HG03175 (cell line): Measurements from ENCODE around the gene GPR108.

ENCODE experiments used
- ATAC-seq: cut with Tn5 transposase; IDR thresholded peaks from one replicate; pipeline ENCODE4 v1.9.1; 2021; ENCODE audit warnings: mild to moderate bottlenecking, moderate library complexity; ENCODE audit not compliant: unreplicated experiment

Gene GPR108

DNA sequence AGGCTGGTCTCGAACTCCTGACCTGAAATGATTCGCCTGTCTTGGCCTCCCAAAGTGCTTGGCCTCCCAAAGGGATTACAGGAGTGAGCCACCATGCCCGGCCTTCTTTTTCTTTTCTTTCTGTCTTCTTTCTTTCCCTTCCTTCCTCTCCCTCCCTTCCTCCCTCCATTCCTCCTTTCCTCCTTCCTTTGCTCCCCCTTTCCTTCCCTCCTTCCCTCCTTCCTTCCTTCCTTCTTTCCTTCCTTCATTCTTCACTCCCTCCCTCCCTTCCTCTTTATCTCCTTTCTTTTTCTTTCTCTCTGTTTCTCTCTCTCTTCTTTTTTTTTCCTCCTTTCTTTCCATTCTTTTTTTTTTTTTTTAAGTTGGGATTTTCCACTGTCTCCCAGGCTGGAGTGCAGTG, 29.0 kb downstream of the GPR108 start:
- ATAC-seq: no peak

DNA sequence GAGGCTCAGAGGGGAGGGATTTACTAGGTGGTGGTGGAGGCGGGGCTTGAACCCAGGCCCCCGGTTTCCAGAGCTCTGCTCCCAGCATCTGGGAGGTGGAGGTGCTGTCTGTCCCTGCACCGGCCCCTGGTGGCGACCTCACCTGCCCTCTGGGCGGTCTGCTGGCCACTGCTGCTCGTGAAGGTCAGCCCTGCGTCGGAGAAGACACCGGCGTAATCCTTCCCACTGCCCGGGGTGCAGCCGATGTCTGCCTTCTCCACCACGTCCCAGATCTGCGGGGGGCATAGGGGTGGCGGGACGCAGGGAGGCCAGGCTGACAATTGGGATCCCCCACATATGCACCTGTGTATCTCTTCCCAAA, 29.7 kb downstream of the GPR108 start:
- no peak for ATAC-seq

DNA sequence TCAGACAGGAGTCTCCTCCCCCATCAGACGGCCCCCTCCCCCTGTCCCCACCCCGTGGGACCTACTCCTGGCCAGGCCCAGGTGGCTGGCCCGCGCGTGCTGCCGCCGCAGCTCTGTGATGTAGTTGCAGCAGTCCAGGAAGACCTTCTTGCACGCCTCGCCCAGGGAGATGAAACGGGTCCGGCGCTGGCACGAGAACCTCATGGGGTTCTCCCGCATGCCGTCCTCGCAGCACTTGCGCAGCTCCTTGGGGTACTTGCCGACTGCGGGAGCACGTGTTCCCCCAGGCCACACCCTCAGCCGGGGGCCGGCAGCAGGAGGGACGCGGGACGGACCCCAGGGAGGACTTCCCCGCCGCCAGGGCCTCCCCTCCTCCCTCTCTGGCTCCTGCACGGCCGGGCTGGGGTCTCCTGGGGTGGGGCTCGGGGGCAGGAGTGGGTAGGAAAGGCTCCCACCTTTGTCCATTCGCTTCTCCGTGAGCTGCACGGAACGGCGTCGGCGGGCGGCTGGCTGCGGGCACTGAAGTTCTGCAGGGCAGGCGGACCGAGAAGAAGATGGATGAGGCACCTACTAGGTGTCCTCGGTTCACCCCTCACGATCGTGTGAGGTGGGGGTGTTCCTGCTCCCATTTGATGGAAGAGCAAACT, 30.2 kb downstream of the GPR108 start:
- no peak for ATAC-seq

DNA sequence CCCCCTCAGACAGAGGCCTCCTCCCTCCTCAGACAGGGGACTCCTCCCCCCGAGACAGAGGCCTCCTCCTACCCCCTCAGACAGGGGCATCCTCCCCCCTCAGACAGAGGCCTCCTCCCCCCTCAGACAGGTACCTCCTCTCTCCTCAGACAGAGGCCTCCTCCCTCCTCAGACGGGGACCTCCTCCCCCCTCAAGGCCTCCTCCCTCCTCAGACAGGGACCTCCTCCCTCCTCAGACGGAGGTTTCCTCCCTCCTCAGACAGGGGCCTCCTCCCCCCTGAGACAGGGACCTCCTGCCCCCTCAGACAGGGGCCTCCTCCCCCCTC, 30.8 kb downstream of the GPR108 start:
- ATAC-seq: no peak

DNA sequence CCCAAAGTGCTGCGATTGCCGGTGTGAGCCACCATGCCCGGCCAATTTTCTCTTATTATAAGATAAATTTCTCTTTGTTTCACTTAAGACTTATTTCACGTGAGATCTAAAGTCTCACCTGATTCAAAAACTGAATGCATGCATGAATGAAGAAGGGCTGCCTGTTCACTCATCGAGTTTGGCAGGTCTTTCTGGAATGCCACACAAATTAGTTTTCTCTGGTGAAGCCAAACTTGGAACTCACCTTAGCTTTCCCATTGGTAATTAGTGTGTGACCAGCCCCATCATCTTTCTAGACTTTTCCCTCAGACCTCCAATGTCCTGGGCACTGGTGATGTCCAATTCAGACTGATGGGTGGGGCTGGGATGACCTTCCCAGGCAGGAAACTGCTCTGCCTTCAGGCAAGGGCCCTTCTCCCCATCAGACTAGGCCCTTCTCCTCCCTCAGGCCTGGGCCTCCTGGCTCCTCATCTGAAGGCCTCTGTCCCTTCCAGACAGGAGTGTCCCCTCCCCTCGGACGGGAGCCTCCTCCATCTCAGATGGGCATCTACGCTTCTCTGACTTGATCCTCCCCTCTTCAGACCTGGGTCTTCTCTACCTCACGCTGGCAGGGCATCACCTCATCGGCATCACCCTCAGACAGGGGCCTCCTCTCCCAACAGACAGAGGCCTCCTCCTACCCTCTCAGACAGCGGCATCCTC, 31.3 kb downstream of the GPR108 start:
- ATAC-seq: no peak

DNA sequence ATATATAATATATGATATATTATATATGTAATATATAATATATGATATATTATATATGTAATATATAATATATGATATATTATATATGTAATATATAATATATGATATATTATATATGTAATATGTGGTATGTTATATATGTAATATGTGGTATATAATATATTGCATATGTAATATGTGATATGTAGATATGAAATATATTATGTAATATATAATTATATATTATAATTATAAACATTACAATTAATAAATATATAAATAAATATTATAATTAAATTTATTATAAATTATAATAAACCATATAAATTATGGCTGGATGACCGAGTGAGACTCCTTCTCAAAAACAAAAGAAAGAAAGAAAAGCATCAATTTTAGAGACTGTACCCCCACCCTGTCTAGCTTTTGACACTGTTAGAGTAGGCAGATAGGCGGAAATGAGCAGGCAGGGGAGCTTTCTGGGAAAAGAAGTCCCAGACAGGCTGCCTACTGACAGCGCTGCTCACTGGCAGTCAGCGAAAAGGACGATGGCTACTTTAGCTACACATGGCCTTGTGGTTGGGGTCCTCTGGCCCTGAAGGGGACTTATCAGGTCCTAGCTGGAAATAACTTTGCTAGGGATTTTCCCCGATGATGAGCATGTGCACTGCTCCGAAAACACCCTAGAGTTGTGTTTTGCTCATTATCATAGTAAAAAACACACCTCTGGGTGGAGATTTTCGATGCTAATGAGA, 36.6 kb downstream of the GPR108 start:
- no peak for ATAC-seq

GRCh38 chr19:6699935-6700334, 37.4 kb downstream of the GPR108 start:
- ATAC-seq: no peak

DNA sequence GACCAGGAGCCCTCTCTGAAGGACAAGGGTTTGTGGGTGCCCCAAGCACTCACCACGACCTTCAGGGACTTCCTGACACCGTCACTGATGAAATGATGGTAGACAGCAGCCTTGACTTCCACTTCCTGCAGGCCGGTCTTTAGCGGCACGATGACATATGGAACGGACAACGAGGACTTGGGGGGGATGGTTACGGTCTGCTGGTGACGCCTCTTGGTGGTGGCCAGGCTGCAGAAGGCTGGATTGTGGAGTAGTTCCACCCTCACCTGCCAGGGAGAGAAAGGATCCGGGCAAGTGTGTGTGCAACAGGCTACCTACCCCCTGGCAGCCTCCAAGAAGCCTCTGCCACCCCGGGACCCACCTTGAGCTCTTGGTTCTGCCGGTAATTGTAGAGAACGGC, 40.1 kb downstream of the GPR108 start:
- ATAC-seq: no peak

- no peak for ATAC-seq
Observed at GRCh38 chr19:6696239-6696820, 41.0 kb downstream of the GPR108 start.

DNA sequence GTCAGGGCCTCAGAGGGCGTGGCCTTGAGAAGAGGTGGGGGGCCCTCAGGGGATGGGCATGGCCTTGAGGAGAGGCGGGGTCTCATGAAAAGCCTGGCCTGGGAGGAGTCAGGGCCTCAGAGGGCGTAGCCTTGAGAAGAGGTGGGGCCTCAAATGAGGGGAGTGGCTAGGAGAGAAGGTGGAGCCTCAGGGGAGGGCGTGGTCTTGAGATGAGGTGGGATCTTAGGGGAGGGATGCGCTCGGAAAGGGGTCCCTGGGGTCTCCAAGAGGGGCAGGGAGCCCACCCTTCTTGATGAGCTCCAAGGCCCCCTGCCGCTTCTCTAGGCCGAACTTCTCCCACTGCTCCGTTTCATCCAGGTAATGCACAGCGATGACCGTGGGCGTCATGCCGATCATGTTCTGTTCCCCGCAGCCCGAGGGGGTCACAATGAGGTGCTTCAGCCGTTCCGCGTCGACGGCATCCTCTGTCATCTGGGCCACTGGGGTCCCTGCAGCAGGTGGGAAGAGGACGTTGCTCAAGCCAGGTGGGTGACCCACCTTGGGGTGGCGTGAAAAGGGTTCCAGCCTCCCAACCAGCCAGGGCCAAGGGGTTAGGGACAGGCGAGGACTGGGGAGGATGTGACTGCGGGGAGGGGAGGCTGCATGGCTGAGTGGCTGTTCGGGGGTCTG, 43.1 kb downstream of the GPR108 start:
- ATAC-seq: no peak

DNA sequence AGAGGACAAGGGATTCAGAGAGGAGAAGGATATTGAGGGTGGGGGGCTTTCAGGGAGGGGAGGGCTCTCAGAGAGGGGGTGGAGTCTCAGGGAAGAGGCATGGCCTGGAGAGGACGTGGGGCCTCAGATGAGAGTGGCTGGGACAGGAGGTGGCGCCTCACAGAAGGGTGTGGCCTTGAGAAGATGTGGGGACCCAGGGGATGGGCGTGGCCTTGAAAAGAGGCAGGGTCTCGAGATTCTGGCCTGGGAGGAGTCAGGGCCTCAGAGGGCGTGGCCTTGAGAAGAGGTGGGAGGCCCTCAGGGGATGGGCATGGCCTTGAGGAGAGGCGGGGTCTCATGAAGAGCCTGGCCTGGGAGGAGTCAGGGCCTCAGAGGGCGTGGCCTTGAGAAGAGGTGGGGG, 43.7 kb downstream of the GPR108 start:
- ATAC-seq: no peak

DNA sequence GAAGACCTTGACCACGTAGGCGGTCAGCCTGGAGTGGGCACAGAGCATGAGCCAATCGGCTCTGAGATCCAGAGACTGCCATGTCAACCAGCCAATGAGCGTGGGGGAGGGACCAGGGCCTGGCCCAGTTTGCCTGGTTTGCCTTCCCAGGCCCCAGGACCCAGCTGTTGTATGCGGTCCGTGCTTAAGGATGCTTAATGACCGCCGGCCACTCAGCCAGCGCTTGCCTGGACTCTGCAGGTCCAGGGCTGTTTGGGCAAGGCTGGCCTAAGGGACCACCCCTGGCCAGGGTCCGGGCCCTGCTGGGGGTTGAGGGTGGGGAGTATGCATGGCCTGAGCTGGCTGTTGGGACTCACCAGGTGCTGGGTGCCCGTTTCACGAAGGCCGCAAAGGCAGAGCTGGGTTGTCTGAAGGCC, 44.3 kb downstream of the GPR108 start:
- ATAC-seq: no peak

DNA sequence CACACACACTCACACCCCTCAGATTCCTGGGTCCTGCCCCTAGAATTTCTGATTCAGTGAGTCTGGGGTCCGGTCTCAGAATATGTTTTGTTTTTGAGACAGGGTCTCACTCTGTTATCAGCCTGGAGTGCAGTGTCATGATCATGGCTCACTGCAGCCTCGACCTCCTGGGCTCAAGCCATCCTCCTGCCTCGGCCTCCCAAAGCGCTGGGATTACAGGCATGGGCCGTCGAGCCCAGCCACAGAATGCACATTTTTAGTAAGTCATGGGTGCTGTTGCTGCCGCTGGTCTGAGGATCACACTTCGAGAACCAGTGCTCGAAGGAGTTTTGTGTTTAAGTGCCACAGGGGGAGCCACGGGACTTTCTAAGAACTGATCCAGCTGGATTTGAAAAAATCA, 45.4 kb downstream of the GPR108 start:
- ATAC-seq: no peak

DNA sequence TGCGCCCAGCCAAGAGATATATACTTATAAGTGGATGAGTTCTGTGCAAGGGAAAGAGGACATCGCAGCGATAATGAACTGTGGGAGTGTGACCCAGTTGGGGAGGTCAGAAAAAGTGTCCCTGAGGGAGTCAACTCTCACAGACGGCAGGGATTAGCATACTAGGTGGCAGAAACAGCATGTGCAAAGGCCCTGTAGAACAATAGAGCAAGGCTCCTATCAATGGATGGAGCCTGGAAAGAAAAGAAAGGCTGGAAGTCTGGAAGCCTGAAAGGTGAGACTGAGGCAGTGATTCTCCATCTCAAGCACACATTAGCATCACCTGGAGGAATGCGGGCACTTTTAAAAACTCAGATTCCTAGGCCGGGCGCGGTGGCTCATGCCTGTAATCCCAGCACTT, 46.0 kb downstream of the GPR108 start:
- no peak for ATAC-seq

- no peak for ATAC-seq
Observed at GRCh38 chr19:6690160-6690885, 47.1 kb downstream of the GPR108 start.

- ATAC-seq: no peak
Observed at GRCh38 chr19:6687114-6687513, 50.3 kb downstream of the GPR108 start.

GRCh38 chr19:6686628-6686975, 50.8 kb downstream of the GPR108 start:
- ATAC-seq: no peak

GRCh38 chr19:6685962-6686627, 51.3 kb downstream of the GPR108 start:
- no peak for ATAC-seq

DNA sequence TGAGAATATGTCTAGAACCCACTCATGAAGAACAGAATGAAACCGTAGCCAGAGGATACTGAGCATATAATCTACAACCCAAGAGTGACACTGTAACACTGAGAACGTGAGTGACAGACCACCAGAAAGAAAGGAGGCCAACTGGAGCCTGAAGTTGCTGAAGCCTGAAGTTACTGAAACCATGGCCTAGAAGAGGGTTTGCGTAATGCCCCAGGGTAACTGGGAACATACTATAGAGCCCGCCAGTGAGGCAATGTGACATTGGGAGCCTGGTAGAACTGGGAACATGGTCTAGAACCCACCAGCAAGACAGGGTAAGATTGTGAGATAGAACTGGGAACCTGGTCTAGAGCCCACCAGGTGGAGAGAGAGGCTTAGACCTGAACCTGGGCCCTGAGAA, 51.9 kb downstream of the GPR108 start:
- ATAC-seq: no peak

GRCh38 chr19:6683971-6684370, 53.4 kb downstream of the GPR108 start:
- ATAC-seq: no peak
